BLaER1 (cell line): ENCODE data around the gene NACAD.

Source experiments
- H3K27ac ChIP-seq: shearing (Covaris generic); formaldehyde crosslinking; 2 replicates; pipeline ENCODE4 v1.8.1; 2022
- H3K27me3 ChIP-seq: shearing (Covaris generic); formaldehyde crosslinking; 2 replicates; pipeline ENCODE4 v1.8.1; 2022
- H3K36me3 ChIP-seq: shearing (Covaris generic); formaldehyde crosslinking; 2 replicates; pipeline ENCODE4 v1.8.1; 2022
- H3K4me1 ChIP-seq: shearing (Covaris generic); formaldehyde crosslinking; 2 replicates; pipeline ENCODE4 v1.8.1; 2022
- H3K4me2 ChIP-seq: shearing (Covaris generic); formaldehyde crosslinking; 2 replicates; pipeline ENCODE4 v1.8.1; 2022
- H3K4me3 ChIP-seq: shearing (Covaris generic); formaldehyde crosslinking; 2 replicates; pipeline ENCODE4 v1.8.1; 2022
- H3K9ac ChIP-seq: shearing (Covaris generic); formaldehyde crosslinking; 2 replicates; pipeline ENCODE4 v1.8.1; 2022
- H3K9me3 ChIP-seq: shearing (Covaris generic); formaldehyde crosslinking; 2 replicates; pipeline ENCODE4 v1.8.1; 2022
- H4K20me1 ChIP-seq: shearing (Covaris generic); formaldehyde crosslinking; 2 replicates; pipeline ENCODE4 v1.8.1; 2022
- Cebpa-rat ChIP-seq: shearing (Covaris generic); IDR thresholded peaks from 2 replicates; pipeline ENCODE4 v1.8.1; 2022

The NACAD gene

DNA sequence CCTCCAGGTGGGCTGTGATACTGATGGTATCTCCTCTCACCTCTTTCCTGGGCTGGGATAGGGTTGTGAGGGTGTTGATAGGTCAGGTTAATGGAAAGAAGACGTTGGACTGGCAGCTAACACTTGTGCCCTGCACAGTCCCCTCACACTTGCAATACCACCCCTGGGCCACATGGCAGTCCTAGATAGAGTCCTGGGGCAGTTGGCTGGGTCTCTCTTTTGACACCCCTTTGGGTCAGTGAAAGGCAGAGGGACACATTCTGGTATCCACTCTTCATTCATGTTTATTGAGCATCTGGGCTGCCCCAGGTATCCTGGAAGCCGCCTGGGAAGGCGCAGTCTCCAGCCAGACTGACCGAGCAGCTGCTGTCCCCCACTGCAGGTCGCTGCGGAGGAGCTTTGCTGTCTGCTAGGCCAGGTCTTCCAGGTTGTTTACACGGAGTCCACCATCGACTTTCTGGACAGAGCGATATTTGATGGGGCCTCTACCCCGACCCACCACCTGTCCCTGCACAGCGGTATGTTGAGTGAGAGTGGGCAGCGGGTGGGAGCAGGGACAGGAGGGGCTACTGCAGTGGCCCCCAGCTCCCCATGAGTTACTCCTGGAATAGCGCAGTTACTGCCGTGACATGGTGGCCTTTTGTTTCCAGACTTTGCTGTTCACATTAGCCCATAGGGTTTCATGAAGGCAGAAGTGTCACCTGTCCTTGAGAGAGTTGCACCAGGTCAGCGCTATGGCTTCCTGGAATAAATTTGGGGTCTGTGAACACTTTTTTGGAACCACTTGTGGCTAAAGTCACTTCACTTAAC, 19.1 kb downstream of the NACAD start:
- no peak overlapping the region for H3K9ac ChIP-seq
- no peak overlapping the region for H3K4me3 ChIP-seq
- no peaks in the 10 kb centered on the region for H3K27me3 ChIP-seq
- no peaks in the 10 kb centered on the region for H3K9me3 ChIP-seq
- TF ChIP-seq Cebpa-rat, result no peak
- no peak overlapping the region for H3K4me2 ChIP-seq
- peaks cover 98% of the 10 kb centered on the region for H3K36me3 ChIP-seq
- H3K27ac ChIP-seq, result no peak overlapping the region
- peaks cover 91% of the 10 kb centered on the region for H4K20me1 ChIP-seq
- peaks cover 13% of the 10 kb centered on the region; the same call in 1 of the 2 replicates for H3K4me1 ChIP-seq

DNA sequence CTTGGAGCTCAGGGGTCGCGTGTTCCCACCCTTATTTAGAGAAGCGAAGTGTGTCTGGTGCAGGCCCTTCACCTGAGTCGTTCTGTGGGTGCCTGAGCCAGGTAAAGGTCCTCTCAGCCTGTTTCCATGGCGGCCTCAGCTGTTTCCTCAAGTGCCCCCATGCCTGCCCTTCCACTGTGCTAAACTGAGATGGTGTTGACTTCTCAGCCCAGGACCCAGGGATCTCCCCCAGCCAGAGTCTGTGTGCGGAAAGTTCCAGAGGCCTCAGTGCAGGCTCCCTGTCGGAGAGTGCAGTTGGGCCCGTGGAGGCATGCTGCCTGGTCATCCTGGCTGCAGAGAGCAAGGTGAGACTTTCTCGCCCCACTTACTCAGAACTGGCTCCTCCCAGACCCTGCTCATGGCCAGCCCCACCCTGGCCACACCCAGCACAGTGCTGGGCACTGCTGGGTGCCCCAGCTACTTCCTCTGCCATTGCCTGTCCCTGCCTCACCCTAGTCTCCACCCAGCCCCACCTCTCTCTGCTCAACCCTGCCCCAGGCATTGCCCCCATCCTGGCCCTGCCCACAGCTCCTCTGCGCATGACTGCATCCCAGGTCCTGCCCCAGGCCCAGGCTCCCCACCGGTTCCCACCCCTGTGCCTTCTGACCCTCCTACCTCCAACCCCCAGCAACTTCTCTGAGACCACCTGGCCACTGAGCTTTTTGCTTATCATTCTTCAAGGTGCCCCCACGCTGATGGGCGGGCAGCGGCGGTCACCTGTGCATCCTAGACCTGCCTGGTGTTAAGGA, 20.3 kb downstream of the NACAD start:
- H3K4me2 ChIP-seq, result no peak overlapping the region
- no peaks in the 10 kb centered on the region for H3K9me3 ChIP-seq
- H3K4me1 ChIP-seq, result peaks cover 13% of the 10 kb centered on the region; the same call in 1 of the 2 replicates
- H3K4me3 ChIP-seq, result no peak overlapping the region
- no peak overlapping the region for H3K9ac ChIP-seq
- H3K27ac ChIP-seq, result no peak overlapping the region
- TF ChIP-seq Cebpa-rat, result no peak
- H3K27me3 ChIP-seq, result no peaks in the 10 kb centered on the region
- peaks cover 98% of the 10 kb centered on the region for H3K36me3 ChIP-seq
- peaks cover 89% of the 10 kb centered on the region for H4K20me1 ChIP-seq

DNA sequence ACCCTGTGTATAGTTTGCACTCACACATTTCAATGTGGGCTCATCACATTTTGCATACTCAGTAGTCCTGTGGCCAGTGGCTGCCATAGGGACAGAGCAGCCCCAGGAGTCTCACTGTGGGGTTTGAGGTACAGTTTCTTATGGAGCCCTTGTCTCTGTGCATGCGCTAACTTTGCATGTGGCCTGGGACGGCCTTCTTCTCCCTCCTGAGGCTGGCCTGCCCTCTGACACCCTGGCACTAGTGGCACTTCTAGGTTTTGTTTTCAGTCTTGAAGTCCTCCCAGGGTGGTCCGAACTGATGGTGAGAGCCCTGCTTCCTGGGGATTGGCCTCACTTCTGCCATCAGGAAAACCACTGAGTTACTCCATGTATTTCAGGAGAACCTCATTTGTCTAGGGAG, 21.2 kb downstream of the NACAD start:
- H4K20me1 ChIP-seq, result peaks cover 89% of the 10 kb centered on the region
- no peak overlapping the region for H3K4me2 ChIP-seq
- H3K27ac ChIP-seq, result no peak overlapping the region
- no peaks in the 10 kb centered on the region for H3K9me3 ChIP-seq
- H3K36me3 ChIP-seq, result peaks cover 98% of the 10 kb centered on the region
- peaks cover 13% of the 10 kb centered on the region; the same call in 1 of the 2 replicates for H3K4me1 ChIP-seq
- TF ChIP-seq Cebpa-rat, result no peak
- H3K27me3 ChIP-seq, result no peaks in the 10 kb centered on the region
- H3K9ac ChIP-seq, result no peak overlapping the region
- H3K4me3 ChIP-seq, result no peak overlapping the region

DNA sequence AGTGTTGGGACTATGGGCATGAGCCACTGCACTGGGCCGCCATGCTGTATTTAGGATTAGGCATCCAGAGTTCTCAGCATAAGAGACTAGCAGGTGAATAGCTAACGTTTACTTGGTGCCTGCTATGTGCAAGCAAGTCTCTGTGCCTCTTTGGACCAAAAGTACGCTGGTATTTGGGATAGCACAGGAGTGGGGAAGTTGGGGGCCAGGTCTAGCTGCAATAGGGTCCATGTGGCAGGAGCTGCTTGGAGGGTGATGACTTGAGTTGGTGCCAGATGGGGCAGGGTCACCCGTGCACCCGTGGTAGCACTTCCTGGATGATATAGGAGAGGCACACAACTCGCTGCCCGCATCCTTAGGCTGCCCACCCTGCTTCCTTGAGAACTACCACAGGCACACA, 22.4 kb downstream of the NACAD start:
- H3K27ac ChIP-seq, result no peak overlapping the region
- no peak overlapping the region for H3K4me2 ChIP-seq
- H3K9ac ChIP-seq, result no peak overlapping the region
- H3K9me3 ChIP-seq, result no peaks in the 10 kb centered on the region
- peaks cover 98% of the 10 kb centered on the region for H3K36me3 ChIP-seq
- no peak for TF ChIP-seq Cebpa-rat
- no peaks in the 10 kb centered on the region for H3K27me3 ChIP-seq
- H3K4me1 ChIP-seq, result peaks cover 13% of the 10 kb centered on the region; the same call in 1 of the 2 replicates
- no peak overlapping the region for H3K4me3 ChIP-seq
- H4K20me1 ChIP-seq, result peaks cover 91% of the 10 kb centered on the region

DNA sequence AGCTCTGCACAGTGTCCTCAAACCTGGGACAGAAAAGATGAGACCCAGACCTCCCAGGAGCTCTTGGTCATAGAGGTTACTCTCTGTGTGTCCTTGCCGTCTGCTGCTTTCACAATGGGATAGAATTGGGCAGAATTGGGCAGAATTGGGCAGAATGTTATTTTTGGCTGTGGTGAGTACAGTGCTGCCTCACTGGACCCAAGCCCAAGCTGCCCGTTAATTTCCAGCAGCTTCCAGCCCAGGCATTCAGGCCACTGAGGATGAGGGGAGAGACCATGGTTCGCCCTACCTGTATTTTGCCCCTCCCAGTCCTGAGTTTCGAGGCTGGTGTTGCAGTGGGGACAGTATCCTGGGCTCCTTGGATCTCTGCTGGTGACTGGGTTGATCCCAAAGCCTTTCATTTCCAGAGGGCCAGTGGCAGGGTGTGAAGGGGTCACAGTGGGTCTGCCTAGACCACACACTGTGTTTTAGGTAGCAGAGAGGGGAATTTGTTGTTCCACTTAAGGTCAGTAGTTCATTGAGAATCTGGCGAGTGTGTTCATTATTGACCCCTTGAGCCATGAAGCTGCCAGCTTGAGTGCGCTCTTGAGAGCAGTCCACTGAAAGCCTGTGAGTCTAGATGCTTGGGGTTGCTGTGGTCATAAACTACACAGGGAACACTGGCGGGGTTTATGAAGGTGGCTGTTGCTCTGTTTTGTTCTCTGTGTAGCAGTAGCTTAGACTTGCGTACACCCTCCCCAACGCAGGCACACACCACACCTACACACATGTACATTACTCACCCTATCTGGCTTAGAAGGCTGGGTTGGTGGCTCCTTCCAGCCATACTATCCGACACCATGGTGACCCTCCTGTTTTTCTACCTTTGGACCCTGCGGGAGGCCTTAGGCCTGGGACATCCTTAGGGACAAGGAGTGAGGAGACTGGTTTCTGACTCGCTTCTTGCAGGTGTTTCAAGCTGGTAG, 23.5 kb downstream of the NACAD start:
- Histone ChIP-seq H3K27me3 (no peaks in the 10 kb centered on the region), H4K20me1 (peaks cover 93% of the 10 kb centered on the region), H3K4me3 (no peak overlapping the region), H3K9me3 (no peaks in the 10 kb centered on the region), H3K36me3 (peaks cover 100% of the 10 kb centered on the region), H3K4me2 (no peak overlapping the region), H3K4me1 (peaks cover 13% of the 10 kb centered on the region; the same call in 1 of the 2 replicates), H3K9ac (no peak overlapping the region), H3K27ac (no peak overlapping the region)
- TF ChIP-seq Cebpa-rat, result no peak

DNA sequence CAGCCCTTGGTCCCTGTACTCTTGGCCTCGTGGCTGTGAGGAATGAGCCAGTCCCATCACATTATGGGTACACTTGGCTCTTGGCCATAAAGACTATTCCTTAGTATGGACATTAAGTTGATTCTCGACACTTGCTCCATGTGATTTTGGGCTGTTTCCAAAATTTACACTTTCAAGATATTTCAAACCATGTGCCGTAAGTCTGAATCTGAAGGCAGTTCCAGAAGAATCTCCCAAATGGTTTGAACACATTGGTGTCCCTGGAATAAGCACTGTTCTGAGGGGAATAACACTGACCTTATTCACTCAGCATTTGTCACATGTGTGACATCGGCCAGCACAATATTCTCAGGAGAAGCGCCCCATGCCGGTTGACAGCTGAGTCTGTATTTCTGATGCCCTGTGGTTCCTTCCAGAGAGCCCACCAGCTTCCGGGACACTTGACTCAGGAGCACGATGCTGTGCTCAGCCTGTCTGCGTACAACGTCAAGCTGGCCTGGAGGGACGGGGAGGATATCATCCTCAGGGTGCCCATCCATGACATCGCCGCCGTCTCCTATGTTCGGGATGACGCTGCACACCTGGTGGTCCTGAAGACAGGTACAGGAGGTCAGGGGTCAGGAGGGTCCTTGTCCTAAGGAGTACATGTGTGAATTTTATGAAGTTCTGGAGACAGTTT, 24.6 kb downstream of the NACAD start:
- no peak overlapping the region for H3K27ac ChIP-seq
- peaks cover 94% of the 10 kb centered on the region for H3K36me3 ChIP-seq
- no peak overlapping the region for H3K4me2 ChIP-seq
- H3K27me3 ChIP-seq, result no peaks in the 10 kb centered on the region
- H3K4me1 ChIP-seq, result peaks cover 13% of the 10 kb centered on the region; the same call in 1 of the 2 replicates
- H4K20me1 ChIP-seq, result peaks cover 94% of the 10 kb centered on the region
- H3K9me3 ChIP-seq, result no peaks in the 10 kb centered on the region
- TF ChIP-seq Cebpa-rat, result no peak
- no peak overlapping the region for H3K4me3 ChIP-seq
- H3K9ac ChIP-seq, result no peak overlapping the region

DNA sequence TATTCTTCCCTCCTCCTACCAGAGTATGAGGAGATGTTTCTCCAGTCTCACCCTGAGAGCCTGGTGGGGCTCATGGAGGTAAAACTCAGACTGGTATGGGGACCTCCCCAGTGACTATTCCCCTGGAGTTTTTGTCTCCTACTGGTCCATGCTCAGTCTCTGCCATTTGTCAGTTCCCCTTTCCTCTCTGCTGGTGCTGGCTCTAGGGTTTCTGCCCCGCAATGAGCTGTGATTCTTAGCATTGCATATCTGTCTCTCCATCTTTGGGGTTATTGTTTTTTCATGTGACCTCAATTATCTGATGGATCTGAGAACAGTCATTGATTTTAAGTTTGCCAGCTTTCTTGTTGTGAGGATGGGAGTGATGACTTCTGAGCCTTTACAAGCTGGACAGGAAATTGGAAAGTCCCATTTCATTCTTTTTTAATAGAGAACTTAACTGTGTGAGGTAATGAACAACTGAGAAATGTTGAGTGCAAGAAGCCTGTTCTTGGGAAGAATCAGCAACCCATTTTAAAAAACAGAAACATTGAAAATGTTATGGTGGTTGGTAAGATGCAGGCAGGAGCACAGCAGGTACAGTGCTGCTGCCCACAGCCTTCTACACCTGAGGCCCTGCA, 26.9 kb downstream of the NACAD start:
- H3K9me3 ChIP-seq, result no peaks in the 10 kb centered on the region
- H3K9ac ChIP-seq, result no peak overlapping the region
- peaks cover 10% of the 10 kb centered on the region; the same call in 1 of the 2 replicates for H3K4me1 ChIP-seq
- H3K27ac ChIP-seq, result no peak overlapping the region
- H3K4me3 ChIP-seq, result no peak overlapping the region
- H4K20me1 ChIP-seq, result peaks cover 93% of the 10 kb centered on the region
- H3K4me2 ChIP-seq, result no peak overlapping the region
- TF ChIP-seq Cebpa-rat, result no peak
- H3K36me3 ChIP-seq, result peaks cover 89% of the 10 kb centered on the region
- H3K27me3 ChIP-seq, result no peaks in the 10 kb centered on the region

DNA sequence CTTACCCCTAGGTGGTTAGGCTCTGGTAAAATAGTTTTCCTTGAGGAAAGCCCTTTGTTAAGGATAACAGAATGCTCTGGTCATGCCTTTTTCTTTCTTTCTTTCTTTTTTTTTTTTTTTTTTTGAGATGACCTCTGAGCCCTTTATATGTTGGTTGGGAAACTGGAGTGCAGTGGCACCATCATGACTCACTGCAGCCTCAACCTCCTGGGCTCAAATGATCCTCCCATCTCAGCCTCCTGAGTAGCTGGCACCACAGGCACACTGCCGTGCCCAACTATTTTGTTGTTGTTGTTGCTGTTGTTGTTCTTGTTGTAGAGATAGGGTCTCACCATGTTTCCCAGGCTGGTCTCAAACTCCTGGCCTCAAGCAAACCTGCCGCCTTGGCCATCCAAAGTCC, 27.4 kb downstream of the NACAD start:
- H3K9ac ChIP-seq, result no peak overlapping the region
- no peak overlapping the region for H3K4me2 ChIP-seq
- H3K36me3 ChIP-seq, result peaks cover 85% of the 10 kb centered on the region
- no peak overlapping the region for H3K27ac ChIP-seq
- TF ChIP-seq Cebpa-rat, result no peak
- no peaks in the 10 kb centered on the region for H3K9me3 ChIP-seq
- H3K4me3 ChIP-seq, result no peak overlapping the region
- H3K4me1 ChIP-seq, result peaks cover 10% of the 10 kb centered on the region; the same call in 1 of the 2 replicates
- H3K27me3 ChIP-seq, result no peaks in the 10 kb centered on the region
- H4K20me1 ChIP-seq, result peaks cover 90% of the 10 kb centered on the region
